Skeletal muscle tissue (tissue), 4 donors: Measurements from ENCODE around the gene DENND5B. TPM values are rescaled to one million over a fixed set of nuclear protein-coding genes. Genes with fewer than 3 reads are reported as not detected.
"Not testable (repeated sequence)": the region's sequence is repeated elsewhere in the genome, so short reads cannot be mapped to it uniquely, and the experiment has no call there.

Experiments used
- H3K27ac ChIP-seq: one replicate; pipeline ENCODE4 v1.7.0; 2013; ENCODE audit warnings: mild to moderate bottlenecking, low read depth, low read length, inconsistent platforms
- H3K27me3 ChIP-seq, 3 donors: one replicate each; pipeline ENCODE4 v1.7.0; 2013; ENCODE audit warnings: low read length in 3 of 3; ENCODE audit not compliant: control insufficient read depth in 3 of 3, insufficient read depth in 3 of 3
- H3K36me3 ChIP-seq, 3 donors: one replicate each; pipeline ENCODE4 v1.7.0; 2013; ENCODE audit warnings: low read length in 3 of 3; ENCODE audit not compliant: control insufficient read depth in 3 of 3, insufficient read depth in 3 of 3
- H3K4me1 ChIP-seq, 3 donors: one replicate each; pipeline ENCODE4 v1.7.0; 2013; ENCODE audit warnings: low read length in 3 of 3, mild to moderate bottlenecking in 3 of 3; ENCODE audit not compliant: control insufficient read depth in 3 of 3, insufficient read depth in 3 of 3
- H3K4me3 ChIP-seq, 3 donors: one replicate each; pipeline ENCODE4 v1.7.0; 2013; ENCODE audit warnings: low read length in 3 of 3
- H3K9ac ChIP-seq, 3 donors: one replicate each; pipeline ENCODE4 v1.7.0; 2013; ENCODE audit warnings: low read length in 3 of 3, mild to moderate bottlenecking in 3 of 3, moderate library complexity in 2 of 3, low read depth in 1 of 3
- H3K9me3 ChIP-seq, 3 donors: one replicate each; pipeline ENCODE4 v1.7.0; 2013; ENCODE audit warnings: low read length in 3 of 3; ENCODE audit not compliant: control insufficient read depth in 3 of 3
- total RNA-seq: library from RNA; depleted of rRNA; stranded (reverse); fragments of >200 nt; gene quantifications from one replicate; pipeline ENCODE4 v1.2.3, GENCODE V29; 2014
- donor health status: Osteomylitis.

DENND5B gene
- total RNA-seq, 1 donor from 2014 or later: 29.2 TPM

DNA sequence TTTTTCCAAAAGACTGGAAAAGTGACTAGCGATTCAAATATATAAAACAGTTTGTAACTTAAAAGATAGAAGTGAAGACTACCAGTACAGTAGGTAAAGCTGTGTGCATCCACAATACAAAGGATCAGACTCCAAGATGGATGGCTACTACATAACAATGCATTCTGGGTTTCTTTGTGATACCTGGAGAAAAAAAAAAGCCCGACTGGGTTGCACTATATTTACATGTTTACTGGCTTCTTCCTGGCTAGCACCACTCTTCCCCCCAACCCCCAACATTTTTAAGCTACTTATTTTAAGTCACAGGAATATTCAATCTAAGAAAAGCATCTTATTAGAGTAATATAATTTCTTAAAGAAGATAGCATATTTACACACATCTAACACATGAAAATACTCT is 203.9 kb downstream of the DENND5B start:
- peaks cover 17 to 31% (median 28%) of the 10 kb centered on the region in 3 donors for H3K36me3 ChIP-seq
- no peaks in the 10 kb centered on the region for H3K4me1 ChIP-seq
- H3K27me3 ChIP-seq: no peaks in the 10 kb centered on the region
- H3K27ac ChIP-seq: no peak overlapping the region
- no peak overlapping the region for H3K9ac ChIP-seq
- no peak overlapping the region for H3K4me3 ChIP-seq
- H3K9me3 ChIP-seq: no peaks in the 10 kb centered on the region

DNA sequence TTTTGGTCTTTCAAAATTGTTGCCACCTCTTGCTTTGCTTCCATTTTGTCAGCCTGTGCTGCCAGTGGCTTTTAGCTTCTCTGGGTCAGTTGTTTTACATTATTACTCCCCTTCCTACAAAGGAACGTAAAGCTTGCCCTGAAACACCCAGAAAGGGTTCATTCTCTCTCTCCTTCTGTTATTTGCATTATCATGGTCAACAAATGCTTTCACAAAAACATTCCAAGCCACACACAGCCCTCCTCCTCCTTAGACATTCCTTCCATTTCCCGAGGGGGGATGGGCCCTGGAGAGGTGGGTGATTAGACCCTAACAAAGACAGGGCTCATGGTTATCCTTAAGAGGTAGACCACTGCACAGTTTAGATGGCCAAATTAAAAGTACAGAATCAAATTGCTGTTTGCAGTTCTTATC is 204.6 kb downstream of the DENND5B start:
- H3K36me3 ChIP-seq: peaks cover 17 to 30% (median 28%) of the 10 kb centered on the region in 3 donors
- H3K27ac ChIP-seq: no peak overlapping the region
- no peaks in the 10 kb centered on the region for H3K27me3 ChIP-seq
- H3K9me3 ChIP-seq: no peaks in the 10 kb centered on the region
- no peak overlapping the region for H3K9ac ChIP-seq
- H3K4me1 ChIP-seq: no peaks in the 10 kb centered on the region
- H3K4me3 ChIP-seq: no peak overlapping the region

DNA sequence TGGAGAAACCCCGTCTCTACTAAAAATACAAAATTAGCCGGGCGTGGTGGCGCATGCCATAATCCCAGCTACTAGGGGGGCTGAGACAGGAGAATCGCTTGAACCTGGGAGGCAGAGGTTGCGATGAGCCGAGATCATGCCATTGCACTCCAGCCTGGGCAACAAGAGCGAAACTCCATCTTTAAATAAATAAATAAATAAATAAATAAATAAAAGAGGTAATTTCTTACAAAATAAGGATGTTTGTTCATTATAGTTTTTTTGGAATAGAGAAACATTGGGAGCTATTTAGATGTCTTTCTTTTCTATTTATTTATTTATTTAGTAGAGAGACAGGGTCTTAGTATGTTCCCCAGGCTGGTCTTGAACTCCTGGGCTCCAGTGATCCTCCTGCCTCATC is 213.7 kb downstream of the DENND5B start:
- H3K27me3 ChIP-seq, H3K27ac ChIP-seq, H3K9ac ChIP-seq, H3K9me3 ChIP-seq, H3K36me3 ChIP-seq, H3K4me1 ChIP-seq, H3K4me3 ChIP-seq: not testable (repeated sequence)

DNA sequence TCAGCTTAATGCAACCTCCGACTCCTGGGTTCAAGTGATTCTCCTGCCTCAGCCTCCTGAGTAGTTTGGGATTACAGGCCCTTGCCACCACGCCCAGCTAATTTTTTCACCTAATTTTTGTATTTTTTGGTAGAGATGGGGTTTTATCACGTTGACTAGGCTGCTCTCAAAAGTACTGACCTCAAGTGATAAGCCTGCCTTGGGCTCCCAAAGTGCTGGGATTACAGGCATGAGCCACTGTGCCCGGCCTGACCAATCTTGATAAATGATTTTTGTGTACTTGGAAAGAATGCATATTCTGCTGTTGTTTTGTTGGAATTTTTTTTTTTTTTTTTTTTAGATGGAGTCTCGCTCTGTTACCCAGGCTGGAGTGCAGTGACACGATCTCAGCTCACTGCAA is 215.5 kb downstream of the DENND5B start:
- not testable (repeated sequence) for H3K36me3 ChIP-seq, H3K27me3 ChIP-seq, H3K4me3 ChIP-seq

DNA sequence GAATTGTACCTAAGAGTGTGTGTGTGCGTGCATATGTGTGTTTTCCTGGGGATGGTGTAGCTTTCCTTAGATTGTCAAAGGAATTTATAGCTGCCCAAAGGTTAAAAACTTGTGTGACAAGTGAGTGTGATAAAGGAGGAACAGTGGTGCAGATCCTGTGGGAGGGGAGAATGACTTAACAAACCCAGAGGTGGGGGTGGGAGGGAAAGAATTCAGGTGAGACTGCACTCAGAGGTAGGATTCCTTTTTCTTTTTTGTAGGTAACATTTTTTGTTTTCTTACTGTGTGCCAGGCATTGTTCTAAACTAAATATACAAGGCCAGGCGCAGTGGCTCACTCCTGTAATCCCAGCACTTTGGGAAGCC is 219.7 kb downstream of the DENND5B start:
- no peaks in the 10 kb centered on the region for H3K9me3 ChIP-seq
- no peaks in the 10 kb centered on the region for H3K27me3 ChIP-seq
- H3K4me3 ChIP-seq: no peak overlapping the region
- H3K27ac ChIP-seq: no peak overlapping the region
- H3K36me3 ChIP-seq: no peaks in the 10 kb centered on the region
- H3K4me1 ChIP-seq: peaks cover 9 to 16% (median 13%) of the 10 kb centered on the region in 3 donors
- H3K9ac ChIP-seq: no peak overlapping the region

More for the DNA sequence above, 215.5 kb downstream of the DENND5B start:
- not testable (repeated sequence) for H3K9ac ChIP-seq, H3K27ac ChIP-seq, H3K9me3 ChIP-seq, H3K4me1 ChIP-seq

DNA sequence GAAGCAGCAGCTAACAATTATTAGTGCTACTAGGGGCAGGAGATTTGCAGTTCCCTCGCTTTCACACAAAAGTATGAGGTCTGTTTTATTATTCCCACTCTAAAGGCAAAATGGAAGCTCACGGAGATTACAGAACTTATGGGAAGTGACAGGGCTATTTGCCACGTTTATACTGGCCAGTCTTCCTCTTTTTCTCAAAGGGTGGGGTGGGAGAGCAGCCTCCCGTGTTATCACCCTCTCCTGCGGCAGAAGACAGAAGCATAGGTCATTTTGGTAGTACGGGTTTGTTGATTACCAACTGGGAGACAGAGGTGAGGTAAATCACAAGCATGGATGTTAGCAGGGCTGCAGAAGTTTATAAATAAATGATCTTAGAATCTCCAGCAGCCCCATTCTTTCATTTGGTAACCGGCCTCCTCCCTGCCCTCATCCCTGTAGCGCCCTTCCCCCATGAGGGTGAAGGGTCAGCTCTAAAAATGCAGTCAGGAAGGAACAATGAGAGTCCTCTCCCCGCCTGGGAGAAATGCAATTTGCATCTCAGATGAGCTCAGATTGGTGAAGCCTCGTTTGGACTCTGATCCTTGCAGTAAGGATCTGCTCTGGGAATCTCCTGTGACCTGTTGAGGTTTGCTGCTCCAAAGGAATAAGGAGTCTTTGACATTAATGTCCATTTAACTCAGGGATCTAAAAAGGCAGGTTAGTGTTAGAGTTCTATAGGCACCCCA is 220.2 kb downstream of the DENND5B start:
- Histone ChIP-seq H3K27ac (peak overlapping the region; percentile 32), H3K4me1 (peaks cover 9 to 16% (median 13%) of the 10 kb centered on the region in 3 donors), H3K36me3 (no peaks in the 10 kb centered on the region), H3K9ac (peak overlapping the region; percentile 66 to 69 (median 69)), H3K27me3 (no peaks in the 10 kb centered on the region), H3K9me3 (no peaks in the 10 kb centered on the region), H3K4me3 (peak overlapping the region; percentile 36 to 77 (median 63))

DNA sequence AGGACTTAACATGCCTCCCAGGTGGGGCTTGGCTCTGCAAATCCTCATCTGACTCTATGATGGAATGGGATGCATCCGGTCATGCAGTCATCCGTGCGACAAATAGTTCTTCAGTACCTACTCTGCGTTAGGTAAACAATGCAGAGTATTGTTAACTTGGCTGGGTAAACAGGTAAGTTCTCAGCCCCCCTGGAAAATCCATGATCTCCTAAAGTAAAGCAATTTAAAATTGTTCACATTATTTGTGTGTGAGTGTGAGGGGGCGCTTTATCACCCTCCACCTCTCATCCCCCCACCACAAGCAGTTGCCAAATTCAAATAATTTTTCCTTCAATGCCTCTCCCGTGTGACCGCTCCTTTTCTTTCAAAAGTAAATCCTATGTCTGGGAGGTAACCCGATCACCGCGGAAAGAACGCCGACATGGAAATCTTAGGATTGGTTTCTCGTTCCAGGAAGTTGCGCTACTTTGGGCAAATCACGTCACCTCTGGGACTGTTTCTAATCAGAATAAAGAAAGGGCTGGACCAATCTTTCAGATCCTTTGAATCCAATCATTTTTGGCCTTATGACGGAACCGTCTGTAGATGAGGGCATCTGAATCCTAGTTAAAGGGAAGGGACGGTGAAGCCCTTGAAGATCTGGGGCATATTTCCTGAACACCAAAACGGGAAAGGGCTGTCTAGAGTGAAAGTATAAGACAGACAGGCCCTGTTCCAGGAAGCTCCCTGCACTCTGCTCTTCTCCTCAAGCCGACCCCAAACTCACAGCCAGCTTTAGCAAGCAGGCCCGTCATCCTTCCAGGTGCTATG is 221.0 kb downstream of the DENND5B start:
- H3K4me1 ChIP-seq: peaks cover 9 to 16% (median 13%) of the 10 kb centered on the region in 3 donors

DNA sequence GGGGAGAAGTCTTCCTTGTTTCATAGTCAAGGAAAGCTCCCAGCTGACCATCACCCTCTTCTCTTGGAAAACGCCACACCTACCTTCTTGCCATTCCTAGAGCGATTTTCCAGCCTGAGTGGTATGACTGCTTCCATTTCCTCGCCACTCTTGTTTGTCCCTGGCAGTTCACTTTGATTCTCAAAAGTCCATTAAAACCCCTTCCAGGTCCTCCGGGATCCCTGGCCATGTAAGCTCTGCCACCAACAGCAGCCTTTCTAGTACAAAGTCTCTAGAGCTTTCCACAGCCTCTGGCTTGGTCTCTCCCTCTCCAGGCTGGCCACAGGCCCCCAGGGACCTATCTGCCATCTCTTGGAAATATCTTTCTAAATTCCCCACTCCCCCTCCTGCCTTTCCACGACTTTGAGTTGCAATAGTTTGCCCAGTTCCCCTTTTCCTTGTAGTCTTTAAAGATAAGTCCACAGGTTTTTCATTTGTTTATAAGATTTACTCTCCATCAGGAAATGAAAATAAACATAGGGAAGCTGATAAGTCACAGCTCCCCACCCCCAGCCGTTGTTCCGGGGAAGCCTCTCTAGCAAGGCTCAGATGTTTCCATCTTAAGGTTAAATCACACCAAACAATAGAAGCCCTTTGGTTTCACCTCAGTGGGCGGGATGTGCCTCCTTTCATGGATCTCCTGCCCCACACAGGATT is 222.1 kb downstream of the DENND5B start:
- no peaks in the 10 kb centered on the region for H3K27me3 ChIP-seq
- H3K4me3 ChIP-seq: no peak overlapping the region
- no peaks in the 10 kb centered on the region for H3K36me3 ChIP-seq
- H3K9ac ChIP-seq: no peak overlapping the region
- no peaks in the 10 kb centered on the region for H3K9me3 ChIP-seq
- H3K27ac ChIP-seq: no peak overlapping the region
- peaks cover 9 to 16% (median 13%) of the 10 kb centered on the region in 3 donors for H3K4me1 ChIP-seq

More for the DNA sequence above, 221.0 kb downstream of the DENND5B start:
- H3K36me3 ChIP-seq: no peaks in the 10 kb centered on the region
- H3K9me3 ChIP-seq: no peaks in the 10 kb centered on the region
- peak overlapping the region; percentile 32 for H3K27ac ChIP-seq
- peak overlapping the region; percentile 66 to 69 (median 69) for H3K9ac ChIP-seq
- peak overlapping the region; percentile 36 to 77 (median 63) for H3K4me3 ChIP-seq
- no peaks in the 10 kb centered on the region for H3K27me3 ChIP-seq

DNA sequence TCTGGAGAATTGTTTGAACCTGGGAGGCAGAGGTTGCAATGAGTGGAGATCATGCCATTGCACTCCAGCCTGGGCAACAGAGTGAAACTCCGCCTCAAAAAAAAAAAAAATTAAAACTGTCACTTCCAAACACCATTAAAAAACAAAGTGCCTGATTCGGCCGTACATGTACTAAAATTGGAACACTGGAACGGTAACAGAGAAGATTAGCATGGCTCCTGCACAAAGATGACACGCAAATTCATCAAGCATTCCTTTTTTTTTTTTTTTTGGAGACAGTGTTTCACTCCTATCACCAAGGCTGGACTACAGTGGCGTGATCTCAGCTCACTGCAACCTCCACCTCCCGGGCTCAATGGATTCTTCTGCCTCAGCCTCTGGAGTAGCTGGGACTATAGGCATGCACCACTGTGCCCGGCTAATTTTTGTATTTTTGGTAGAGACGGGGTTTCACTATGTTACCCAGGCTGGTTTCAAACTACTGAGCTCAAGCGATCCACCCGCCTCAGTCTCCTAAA is 224.8 kb downstream of the DENND5B start:
- no peaks in the 10 kb centered on the region for H3K9me3 ChIP-seq
- no peak overlapping the region for H3K27ac ChIP-seq
- H3K9ac ChIP-seq: no peak overlapping the region
- H3K27me3 ChIP-seq: peaks cover 0 to 6% (median 0%) of the 10 kb centered on the region in 3 donors
- no peak overlapping the region for H3K4me3 ChIP-seq
- H3K36me3 ChIP-seq: no peaks in the 10 kb centered on the region
- peaks cover 7 to 15% (median 11%) of the 10 kb centered on the region in 3 donors for H3K4me1 ChIP-seq
